Left ventricle myocardium superior (tissue), 1 donor: ENCODE data around the gene MALT1. TPM values are rescaled to one million over a fixed set of nuclear protein-coding genes. Genes with fewer than 3 reads are reported as not detected.
"Not testable (repeated sequence)": the region's sequence is repeated elsewhere in the genome, so short reads cannot be mapped to it uniquely, and the experiment has no call there.

ENCODE experiments used
- ATAC-seq: fragments of 200-7000 bp; cut with Tn5 transposase; one replicate; pipeline ENCODE4 v1.9.1; 2020; ENCODE audit warnings: mild to moderate bottlenecking, moderate library complexity
- DNase-seq: peaks from one replicate; pipeline ENCODE4 v3.0.0-alpha.2; 2020
- intact Hi-C: fragments of 100-400 bp; cut with micrococcal nuclease; formaldehyde crosslinking; loops from one replicate; pipeline ENCODE4 v1.11.0; 2022
- long read RNA-seq: library from polyadenylated mRNA; unstranded; transcript quantifications from one replicate; pipeline ENCODE4 v2.0.0, GENCODE V29; 2021
- total RNA-seq: library from RNA; stranded (reverse); fragmentation: NEBNext Ultra II Directional; extraction: Animal tissue kit (Norgen Biotek cat#: 25700); gene quantifications from one replicate; pipeline ENCODE4 v1.2.1, GENCODE V29; 2021
- donor health status: DM: no; HTN: yes; CAD: no; lungs with severe emphysema.

Gene MALT1, protein sequence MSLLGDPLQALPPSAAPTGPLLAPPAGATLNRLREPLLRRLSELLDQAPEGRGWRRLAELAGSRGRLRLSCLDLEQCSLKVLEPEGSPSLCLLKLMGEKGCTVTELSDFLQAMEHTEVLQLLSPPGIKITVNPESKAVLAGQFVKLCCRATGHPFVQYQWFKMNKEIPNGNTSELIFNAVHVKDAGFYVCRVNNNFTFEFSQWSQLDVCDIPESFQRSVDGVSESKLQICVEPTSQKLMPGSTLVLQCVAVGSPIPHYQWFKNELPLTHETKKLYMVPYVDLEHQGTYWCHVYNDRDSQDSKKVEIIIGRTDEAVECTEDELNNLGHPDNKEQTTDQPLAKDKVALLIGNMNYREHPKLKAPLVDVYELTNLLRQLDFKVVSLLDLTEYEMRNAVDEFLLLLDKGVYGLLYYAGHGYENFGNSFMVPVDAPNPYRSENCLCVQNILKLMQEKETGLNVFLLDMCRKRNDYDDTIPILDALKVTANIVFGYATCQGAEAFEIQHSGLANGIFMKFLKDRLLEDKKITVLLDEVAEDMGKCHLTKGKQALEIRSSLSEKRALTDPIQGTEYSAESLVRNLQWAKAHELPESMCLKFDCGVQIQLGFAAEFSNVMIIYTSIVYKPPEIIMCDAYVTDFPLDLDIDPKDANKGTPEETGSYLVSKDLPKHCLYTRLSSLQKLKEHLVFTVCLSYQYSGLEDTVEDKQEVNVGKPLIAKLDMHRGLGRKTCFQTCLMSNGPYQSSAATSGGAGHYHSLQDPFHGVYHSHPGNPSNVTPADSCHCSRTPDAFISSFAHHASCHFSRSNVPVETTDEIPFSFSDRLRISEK
- 11.8 TPM for total RNA-seq
- long read RNA-seq, full-length matches to known transcripts = 10 of 17 reads
- long read RNA-seq, partial matches to known transcripts = 2 of 17 reads
- long read RNA-seq, other reads (novel, unspliced or antisense) = 5 of 17 reads

GRCh38 chr18:58671111-58671631 is at the start of gene MALT1:
MALT1 (plus strand) TSS chr18:58671465; CDS start chr18:58671644, 179 bp downstream.
- peak; percentile 98 for ATAC-seq
- peak; percentile 97 for DNase-seq
- intact Hi-C loops = no loop called here

GRCh38 chr18:58624011-58624410 is 47.3 kb upstream of the MALT1 start:
- peak; percentile 67 for ATAC-seq
- intact Hi-C loops = no loop called here
- DNase-seq = no peak

DNA sequence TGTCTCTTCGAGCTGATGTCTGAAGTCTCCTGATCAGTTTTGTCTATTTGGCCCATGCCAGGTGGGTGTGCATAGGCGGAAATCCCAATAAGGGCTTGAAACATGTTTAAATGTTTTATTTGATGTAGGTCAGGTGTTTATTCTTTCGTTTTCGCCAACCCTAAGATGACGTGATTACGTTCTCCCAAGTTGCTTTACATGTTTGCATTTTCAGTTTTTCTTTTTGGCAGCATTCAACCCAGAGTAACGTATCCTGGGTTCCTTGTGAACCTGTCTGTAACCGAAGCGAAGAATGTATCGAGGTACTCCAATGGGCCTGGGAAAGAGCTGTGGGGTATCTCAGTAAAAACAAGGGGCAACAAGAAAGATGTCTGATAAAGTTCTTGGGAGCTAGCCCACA is 45.4 kb upstream of the MALT1 start:
- intact Hi-C loops = no loop called here
- ATAC-seq = no peak

GRCh38 chr18:58630071-58630470 is 41.2 kb upstream of the MALT1 start:
- intact Hi-C loops = no loop called here
- ATAC-seq (no peak), DNase-seq (no peak)

More for the DNA sequence above, 45.4 kb upstream of the MALT1 start:
- no peak for DNase-seq

- intact Hi-C loops = no loop called here
- ATAC-seq (no peak), DNase-seq (no peak)
Measured at GRCh38 chr18:58631301-58631700, 40.0 kb upstream of the MALT1 start.

DNA sequence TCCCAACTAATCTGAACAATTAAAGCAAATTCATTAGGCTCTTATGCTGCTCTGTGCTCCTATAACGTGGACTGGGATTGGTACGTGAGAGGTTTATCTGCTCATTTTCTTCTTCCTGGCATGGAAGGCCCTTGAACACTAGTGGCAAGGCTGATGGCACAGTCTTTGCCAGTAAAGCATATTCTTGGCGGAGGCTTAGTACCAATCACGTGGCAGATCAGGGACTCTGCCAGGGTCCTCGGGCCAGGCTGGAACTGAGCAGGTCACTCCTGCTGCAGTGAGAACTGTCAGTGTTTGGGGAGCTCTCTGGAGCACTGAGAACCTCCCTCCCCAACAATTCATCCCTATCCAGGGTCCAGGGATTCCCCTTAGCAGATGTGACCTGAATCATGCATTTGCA is 38.7 kb upstream of the MALT1 start:
- ATAC-seq = peak; percentile 76
- intact Hi-C loops = no loop called here
- peak; percentile 73 for DNase-seq

- no peak for DNase-seq
- ATAC-seq = no peak
- intact Hi-C loops = no loop called here
Measured at GRCh38 chr18:58633874-58634273, 37.4 kb upstream of the MALT1 start.

DNA sequence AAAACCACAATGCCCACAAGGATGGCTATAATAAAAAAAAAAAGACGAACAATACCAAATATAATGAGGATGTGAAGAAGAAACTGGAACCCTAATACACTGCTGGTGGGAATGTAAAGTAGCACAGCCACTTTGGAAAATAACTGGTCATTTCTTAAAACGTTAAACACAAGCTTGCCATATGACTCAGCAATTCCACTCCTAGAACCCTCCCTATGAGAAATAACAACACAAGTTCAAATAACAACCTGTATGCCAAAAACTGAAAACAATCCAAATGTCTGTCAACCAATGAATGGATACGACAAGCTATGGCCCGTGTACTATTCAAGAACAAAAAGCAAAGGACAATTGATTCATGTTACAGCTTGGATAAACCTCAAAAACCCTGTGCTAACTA is 35.4 kb upstream of the MALT1 start:
- no peak for ATAC-seq
- no peak for DNase-seq
- intact Hi-C loops = no loop called here

- ATAC-seq (no peak), DNase-seq (no peak)
- intact Hi-C loops = no loop called here
Measured at GRCh38 chr18:58637197-58637596, 34.1 kb upstream of the MALT1 start.

- intact Hi-C loops = no loop called here
- ATAC-seq = no peak
- no peak for DNase-seq
Measured at GRCh38 chr18:58637946-58638345, 33.3 kb upstream of the MALT1 start.

GRCh38 chr18:58638441-58638840 is 32.8 kb upstream of the MALT1 start:
- ATAC-seq = no peak
- no peak for DNase-seq
- intact Hi-C loops = no loop called here

DNA sequence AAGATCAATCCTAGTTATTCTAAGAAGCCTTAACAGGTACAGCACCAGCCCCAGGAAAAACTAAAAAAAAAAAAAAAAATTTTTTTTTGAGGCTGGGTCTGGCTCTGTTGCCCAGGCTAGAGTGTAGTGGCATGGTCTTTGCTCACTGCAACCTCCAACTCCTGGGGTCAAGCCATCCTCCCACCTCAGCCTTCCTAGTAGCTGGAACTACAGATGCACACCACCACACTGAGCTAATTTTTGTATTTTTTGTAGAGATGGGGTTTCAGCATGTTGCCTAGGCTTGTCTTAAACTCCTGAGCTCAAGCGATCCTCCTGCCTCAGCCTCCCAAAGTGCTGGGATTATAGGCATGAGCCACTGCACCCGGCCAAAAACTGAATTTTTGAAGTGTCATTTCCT is 32.0 kb upstream of the MALT1 start:
- ATAC-seq (no peak), DNase-seq (no peak)
- intact Hi-C loops = no loop called here

GRCh38 chr18:58639751-58640427 is 31.4 kb upstream of the MALT1 start:
- intact Hi-C loops = no loop called here

DNA sequence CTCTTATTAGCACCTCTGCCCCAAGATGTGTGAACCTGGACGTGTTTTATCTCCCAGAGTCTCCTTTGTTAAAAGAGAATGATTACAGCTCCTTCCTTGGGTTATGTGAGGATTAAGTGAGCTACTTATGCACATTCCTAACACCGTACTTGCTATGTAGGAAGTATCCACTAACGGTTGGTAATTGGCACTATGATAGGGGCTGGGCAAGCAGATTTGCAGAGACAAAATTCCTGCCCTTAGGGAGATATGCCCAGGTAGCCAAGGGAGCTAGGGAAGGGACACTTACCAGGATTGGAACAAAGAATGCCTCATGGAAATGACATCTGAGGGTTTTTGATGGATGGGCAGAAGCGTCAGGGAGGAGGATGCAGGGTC is 30.8 kb upstream of the MALT1 start:
- no peak for ATAC-seq
- no peak for DNase-seq
- intact Hi-C loops = no loop called here

More at GRCh38 chr18:58639751-58640427, 31.4 kb upstream of the MALT1 start:
- DNase-seq (no peak), ATAC-seq (no peak)

DNA sequence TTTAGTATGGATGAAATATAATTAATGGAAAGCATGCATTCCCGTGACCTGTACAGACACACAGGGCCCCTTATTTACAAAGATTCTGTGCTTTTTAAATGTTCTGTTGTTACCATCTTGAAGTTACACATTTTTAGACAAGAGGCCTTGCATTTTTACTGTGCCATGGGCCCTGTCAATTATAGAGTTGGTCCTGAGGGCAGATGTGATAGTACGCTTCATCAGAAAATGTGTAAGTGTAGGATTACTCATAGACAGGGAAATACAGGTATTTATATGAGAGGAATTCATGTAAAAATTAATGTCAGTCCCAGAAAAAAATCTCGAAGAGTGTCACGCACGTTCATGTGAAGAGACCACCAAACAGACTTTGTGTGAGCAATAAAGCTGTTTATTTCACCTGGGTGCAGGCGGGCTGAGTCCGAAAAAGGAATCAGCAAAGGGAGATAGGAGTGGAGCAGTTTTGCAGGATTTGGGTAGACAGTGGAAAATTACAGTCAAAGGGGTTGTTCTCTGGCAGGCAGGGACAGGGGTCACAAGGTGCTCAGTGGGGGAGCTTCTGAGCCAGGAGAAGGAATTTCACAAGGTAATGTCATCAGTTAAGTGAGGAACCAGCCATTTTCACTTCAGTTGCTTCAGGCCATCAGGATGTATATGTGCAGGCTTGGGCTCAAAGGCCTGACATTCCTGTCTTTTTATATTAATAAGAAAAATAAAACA is 30.2 kb upstream of the MALT1 start:
- intact Hi-C loops = no loop called here
- ATAC-seq (no peak), DNase-seq (no peak)

GRCh38 chr18:58643557-58643956 is 27.7 kb upstream of the MALT1 start:
- DNase-seq, intact Hi-C loops: not testable (repeated sequence)
- peak; percentile 26 for ATAC-seq

GRCh38 chr18:58645398-58645797 is 25.9 kb upstream of the MALT1 start:
- ATAC-seq (no peak), DNase-seq (no peak)
- intact Hi-C loops = no loop called here

GRCh38 chr18:58646334-58646862 is 24.9 kb upstream of the MALT1 start:
- DNase-seq = no peak
- no peak for ATAC-seq
- intact Hi-C loops = no loop called here
